Islet of Langerhans (tissue), 1 donor: ENCODE results near the gene PRSS57.

ENCODE experiments used
- FAIRE-seq: peaks from one replicate; lab custom pipeline; 2011; peaks lifted over from hg19 to GRCh38; lab: Jason Lieb, UNC

The PRSS57 gene

DNA sequence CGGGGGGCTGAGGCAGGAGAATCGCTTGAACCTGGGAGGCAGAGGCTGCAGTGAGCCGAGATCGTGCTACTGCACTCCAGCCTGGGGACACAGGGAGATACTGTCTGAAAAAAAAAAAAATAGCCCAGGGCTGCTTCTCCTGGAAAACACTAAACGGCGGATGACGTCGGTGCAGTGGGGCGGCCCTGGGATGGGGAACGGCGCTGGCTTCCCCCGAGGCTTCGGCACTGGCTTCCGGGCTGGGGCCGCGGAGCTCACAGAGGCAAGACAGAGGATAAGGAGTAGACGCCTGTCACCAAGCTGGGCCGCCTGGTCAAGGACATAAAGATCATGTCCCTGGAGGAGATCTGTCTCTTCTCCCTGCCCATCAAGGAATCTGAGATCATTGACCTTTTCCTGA, 5.0 kb downstream of the PRSS57 start:
- no peak for FAIRE-seq

DNA sequence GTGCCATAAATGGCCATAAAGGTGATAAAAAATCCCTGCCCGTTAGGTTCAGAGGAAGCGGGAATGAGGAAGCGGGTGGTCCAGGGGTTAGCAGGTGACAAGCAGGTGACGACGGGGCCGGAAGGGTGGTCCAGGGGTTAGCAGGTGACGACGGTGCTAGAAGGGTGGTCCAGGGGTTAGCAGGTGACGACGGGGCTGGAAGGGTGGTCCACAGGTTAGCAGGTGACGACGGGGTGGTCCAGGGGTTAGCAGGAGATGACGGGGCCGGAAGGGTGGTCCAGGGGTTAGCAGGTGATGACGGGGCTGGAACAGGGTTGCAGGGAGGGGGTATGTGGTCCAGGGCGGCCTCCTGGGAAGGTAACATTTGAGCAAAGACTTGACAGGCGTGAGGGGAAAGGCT, 6.3 kb downstream of the PRSS57 start:
- FAIRE-seq: no peak

DNA sequence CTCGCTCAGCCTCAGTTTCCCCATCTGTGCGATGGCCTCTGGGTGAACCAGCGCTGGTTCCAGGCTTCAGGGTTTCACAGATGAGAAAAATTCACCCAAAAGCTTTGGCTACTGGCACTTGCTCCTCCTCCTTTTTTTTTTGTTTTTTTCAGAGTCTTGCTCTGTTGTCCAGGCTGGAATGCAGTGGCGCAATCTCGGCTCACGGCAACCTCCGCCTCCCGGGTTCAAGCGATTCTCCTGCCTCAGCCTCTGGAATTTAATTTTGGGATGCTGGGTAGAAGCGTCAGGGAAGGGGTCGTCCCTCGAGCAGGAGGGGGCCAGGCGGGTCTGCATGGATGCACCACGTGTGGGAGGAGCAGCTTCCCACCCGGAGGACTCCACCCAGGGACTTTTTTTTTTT, 7.0 kb downstream of the PRSS57 start:
- FAIRE-seq: no peak

DNA sequence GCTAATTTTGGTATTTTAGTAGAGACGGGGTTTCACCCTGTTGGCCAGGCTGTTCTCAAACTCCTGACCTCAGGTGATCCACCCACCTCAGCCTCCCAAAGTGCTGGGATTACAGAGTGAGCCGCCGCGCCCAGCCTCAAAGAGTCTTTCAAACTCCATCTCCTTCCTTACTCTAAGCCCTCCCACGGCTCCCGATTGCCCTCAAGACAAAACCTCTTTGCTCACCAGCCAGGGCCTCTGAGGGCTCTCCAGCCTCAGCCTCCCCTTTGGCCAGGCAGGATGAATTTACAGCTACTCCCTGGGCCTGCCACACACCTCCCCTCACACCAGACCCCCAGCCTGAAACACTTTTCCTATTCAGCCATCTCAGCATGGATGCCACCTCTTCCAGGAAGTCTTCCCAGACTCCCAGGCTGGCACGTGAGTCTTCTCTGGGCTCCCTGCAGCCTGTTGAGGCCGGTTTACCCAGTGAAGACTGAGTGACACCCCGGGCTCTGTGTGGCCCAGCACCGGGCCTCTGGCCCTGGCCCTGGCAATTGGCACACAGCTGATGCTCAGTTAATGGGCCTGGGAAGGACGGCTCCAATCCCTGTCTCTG, 7.6 kb downstream of the PRSS57 start:
- FAIRE-seq: no peak

DNA sequence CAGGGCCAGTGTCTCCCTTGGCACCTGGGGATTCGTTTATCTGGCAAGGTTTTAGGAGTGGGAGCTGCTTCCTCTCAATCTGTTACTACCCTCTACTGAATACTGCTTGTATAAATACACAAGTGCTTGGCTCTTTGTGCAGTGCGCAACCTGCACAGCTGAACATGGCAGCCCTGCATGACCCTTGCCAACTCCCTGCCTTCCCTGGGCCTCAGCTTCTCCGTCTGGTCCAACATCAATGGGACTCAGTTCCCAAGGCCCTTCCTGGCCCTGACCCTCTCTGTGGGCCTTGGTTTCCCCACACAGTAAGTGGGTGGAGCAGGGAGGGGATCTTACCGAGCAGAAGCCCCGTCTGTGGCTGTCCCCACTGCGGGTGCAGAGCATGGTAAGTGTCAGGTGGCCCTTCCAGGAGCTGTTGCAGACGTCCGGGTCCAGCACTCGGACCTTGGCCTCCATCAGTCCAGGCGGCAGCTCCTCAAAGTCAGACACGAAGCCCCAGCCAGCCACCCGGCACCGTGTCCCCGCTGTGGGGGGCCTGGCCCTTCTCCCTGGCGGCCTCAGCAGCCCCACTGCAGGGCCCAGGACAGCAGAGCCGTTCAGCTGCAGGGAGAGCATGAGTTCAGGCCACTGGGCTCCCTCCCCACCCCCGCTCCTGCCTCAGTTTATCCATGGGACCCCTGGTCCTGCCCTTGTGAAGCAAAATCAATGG, 8.5 kb downstream of the PRSS57 start:
- no peak for FAIRE-seq

DNA sequence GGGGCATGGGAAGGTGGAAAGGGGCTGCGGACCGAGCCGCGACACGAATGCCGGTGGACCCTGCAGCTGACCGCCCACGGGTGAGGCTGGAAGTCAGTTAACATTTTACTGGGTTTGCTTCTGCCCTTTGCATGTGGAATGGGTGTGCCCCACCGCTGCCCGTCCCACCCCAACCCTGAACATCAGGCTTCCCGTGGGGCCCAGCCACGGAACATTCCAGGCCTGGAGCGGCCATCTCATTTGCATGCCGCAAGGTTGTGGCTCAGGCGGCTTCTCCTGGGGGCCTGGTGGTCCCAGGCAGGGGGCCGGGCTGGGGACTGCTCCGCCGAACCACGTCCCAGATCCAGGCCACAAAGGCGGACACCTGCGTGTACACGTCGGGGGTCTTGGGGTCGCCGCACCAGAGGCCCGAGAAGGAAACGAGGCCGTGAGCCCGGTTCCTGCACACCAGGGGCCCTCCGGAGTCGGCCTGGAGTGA, 9.8 kb downstream of the PRSS57 start:
- FAIRE-seq: no peak

DNA sequence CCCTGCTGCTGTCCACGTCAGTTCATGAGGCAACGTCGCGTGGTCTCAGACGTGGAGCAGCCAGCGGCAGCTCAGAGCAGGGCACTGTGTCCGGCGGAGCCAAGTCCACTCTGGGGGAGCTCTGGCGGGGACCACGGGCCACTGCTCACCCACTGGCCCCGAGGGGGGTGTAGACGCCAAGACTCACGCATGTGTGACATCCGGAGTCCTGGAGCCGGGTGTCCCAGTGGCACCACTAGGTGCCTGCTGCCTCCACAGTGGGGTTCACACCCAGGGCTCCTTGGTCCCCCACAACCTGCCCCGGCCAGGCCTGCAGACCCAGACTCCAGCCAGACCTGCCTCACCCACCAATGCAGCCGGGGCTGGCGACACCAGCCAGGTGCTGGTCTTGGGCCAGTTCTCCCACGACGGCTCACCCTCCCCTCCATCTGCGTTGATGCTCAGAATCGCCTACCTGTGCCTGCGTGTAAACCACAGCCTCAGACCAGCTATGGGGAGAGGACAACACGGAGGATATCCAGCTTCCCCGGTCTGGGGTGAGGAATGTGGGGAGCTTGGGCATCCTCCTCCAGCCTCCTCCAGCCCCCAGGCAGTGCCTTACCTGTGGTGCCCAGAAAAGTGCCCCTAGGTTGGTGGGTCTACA, 12.5 kb downstream of the PRSS57 start:
- no peak for FAIRE-seq

DNA sequence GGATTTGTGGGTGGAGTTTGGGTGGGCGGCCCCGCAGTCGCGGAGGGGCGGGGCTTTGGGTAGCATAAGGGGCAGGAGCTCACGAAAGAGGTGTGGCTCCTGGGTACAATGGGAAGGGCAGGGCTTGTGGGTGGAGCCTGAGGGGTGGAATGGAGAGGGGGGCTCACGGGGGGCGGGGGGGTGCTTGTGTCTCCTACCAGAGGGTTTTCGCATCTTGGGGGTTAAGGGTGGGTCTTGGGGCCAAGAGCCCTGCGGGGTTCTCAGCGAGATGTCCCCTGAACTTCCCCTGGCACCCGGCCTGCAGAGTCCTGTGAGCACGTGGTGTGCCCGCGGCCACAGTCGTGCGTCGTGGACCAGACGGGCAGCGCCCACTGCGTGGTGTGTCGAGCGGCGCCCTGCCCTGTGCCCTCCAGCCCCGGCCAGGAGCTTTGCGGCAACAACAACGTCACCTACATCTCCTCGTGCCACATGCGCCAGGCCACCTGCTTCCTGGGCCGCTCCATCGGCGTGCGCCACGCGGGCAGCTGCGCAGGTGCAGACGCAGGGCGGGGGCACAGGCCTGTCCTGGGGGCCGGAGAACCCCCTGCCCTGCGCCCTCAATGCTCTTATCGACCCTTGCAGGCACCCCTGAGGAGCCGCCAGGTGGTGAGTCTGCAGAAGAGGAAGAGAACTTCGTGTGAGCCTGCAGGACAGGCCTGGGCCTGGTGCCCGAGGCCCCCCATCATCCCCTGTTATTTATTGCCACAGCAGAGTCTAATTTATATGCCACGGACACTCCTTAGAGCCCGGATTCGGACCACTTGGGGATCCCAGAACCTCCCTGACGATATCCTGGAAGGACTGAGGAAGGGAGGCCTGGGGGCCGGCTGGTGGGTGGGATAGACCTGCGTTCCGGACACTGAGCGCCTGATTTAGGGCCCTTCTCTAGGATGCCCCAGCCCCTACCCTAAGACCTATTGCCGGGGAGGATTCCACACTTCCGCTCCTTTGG, 13.9 kb downstream of the PRSS57 start:
- FAIRE-seq: no peak

DNA sequence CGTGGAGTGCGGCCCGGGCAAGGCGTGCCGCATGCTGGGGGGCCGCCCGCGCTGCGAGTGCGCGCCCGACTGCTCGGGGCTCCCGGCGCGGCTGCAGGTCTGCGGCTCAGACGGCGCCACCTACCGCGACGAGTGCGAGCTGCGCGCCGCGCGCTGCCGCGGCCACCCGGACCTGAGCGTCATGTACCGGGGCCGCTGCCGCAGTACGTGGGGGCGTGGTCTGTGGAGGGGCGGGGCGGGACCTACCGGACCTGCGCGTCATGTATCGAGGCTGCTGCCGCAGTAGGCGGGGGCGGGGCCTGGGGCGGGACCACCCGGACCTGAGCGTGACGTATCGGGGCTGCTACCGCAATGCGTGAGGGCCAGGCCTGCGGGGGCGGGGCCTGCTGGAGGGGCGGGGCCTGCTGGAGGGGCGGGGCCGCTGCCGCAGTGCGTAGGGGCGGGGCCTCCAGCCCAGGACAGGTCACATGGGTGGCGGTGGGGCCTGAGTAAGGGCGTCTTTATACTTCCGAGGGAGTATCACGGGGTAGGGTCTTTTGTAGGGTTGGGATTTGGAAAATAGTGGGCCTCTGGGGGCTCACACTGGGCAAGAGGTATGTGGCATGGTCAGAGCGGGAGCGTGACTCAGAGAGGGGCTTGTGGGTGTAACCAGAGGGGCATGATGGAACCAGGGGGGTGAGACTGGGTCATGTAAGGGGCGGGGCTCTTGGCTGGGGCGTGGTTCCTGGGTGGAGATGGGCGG, 14.8 kb downstream of the PRSS57 start:
- no peak for FAIRE-seq

DNA sequence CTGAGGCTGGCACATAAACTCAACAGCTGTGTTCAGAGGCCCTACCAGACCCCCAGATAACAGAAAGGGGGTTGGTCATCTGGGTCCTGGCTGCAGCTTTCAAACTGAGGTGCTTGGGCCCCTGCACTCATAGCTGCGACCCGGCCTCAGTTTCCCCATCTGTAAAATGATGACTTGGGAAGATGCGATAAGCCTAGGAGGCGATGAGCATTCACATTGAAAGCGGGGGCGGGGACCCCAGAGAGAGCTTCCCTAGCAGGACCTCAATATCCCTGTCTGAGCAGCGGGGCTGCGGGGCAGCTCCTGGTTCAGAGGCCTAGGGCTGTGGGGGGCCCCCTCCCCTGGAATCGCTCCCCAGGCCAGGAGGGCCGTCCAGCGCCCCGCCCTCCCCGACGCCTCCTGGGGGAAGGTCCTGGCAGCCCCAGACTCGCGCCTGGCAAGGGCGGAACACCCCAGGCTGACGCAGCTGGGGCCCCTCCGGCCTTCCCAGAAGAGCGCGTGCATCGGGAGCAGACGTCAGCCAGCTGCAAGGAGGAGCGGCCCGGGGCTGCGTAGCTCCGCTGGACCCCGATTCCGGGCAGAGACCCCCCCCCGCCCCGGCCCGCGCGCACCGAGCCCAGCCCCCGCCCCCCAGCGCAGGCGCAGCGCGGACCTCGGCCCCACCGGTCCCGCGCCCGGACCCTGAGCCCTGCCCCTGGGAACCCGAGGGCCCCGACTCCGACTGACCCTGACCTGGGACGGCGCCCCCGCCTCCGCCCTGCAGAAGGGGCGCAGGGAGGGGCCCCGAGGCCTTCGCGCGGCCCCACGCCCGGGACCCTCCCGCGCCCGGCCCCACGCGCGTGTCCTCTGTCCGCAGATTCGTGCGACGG, 15.6 kb downstream of the PRSS57 start:
- no peak for FAIRE-seq

DNA sequence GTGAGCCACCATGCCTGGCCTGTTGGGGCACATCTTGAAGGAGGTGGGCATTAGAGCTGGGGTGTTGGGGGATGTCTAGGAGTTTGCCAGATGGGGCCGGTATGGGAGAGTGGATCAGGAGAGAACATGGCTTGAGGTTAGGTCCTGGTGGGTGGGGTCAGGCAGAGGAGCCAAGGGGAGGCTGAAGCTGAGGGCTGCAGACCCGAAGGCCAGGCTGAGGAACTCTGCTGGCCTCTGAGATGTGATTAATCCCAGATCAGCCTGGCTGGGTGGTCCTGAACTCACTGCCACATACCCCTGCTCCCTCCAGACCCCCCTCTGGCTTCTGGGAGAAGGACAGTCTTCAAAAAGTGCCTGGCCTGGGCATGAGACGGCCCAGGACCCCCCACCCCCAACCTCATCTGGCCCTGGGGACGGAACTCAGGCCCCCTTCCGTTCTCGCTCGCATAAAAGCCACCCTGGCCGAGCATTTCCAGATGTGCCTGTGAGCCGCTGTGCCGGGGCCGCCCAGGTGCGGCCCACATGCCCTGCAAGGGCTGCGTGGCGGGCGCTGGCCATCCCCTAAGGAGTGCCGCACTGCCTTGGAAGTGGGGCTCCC, 16.4 kb downstream of the PRSS57 start:
- no peak for FAIRE-seq

DNA sequence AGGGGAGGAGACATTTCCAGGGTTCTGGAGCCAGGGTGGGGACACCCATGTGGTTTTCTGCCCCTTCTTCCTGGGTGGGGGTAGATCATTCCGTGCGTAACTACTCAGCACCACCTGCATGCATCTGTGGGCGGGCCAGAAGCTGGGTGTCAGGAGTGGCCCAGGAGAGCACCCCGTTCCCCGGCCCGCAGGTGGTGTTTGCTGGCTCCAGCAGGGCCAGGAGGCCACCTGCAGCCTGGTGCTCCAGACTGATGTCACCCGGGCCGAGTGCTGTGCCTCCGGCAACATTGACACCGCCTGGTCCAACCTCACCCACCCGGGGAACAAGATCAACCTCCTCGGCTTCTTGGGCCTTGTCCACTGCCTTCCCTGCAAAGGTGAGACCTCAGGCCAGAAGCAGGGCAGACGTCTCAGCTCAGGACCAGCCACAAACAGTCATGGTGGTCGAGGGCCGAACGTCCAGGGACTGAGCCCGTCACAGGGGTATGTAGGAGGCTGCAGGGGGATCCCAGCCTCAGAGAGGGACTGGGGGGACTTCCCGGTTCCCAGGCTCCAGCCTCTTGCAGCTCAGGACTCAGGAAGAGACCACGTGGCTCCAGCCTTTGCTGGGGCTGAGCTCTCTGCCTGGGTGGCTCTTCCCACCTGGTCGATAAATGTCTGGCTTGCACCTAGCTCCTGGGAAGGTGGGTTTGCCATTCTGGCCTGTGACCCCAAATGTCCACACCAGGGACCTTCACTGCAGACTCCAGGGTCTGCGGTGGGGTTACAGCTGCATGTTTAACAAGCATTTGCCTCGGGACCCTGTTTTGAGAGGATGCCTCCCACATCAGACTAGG, 17.4 kb downstream of the PRSS57 start:
- no peak for FAIRE-seq

DNA sequence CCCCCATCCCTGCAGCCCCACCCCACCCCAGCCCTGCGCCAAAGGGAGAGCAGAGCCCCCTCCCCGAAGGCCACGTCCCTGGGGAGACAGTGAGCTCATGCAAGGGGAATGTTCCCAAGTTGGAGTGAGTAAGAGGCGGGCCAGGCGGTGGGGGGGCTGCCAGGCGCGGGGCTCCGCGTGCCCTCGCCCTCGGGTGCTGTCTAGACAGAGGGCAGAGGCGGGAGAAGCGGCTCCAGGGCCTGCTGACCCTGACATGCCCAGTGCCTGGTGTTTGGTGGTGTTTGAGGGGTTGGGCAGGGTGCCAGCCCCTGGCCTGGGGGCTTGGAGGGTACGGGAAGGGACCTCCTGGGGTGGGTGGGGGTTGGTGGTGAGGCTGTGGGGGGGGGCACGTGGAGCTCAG, 18.1 kb downstream of the PRSS57 start:
- no peak for FAIRE-seq

DNA sequence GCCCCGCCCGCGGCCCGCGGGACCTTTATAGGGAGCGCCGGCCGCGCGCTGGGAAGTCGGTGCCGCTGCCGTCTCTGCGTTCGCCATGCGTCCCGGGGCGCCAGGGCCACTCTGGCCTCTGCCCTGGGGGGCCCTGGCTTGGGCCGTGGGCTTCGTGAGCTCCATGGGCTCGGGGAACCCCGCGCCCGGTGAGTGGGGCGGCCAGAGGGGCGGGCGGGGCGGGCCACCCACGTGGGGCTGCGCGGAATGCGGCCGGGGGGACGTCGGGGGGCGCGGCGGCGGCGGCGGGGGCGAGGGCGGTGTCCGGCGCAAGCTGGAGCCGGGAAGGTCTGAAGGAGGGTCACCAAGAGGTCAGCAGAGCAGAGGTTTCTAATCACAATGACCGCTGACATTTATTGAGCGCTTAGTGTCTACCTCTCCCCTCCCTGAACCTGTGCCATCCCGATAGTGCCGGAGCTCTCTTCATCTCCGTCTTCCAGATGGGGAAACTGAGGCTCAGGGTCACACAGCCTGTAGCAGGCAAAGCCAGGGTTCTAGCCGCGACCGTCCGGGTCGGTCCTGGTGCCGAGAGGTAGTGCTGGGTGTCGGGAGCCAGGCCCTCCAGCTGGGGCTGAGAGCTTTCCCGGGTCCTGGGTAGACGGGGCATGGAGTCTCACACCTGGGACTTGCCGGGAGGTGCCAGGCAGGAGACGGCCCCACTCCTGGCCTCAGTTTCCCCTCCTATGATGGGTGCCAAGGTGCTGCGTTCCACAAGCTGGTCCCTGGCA, 18.7 kb downstream of the PRSS57 start, which contains the start of gene FSTL3:
Gene FSTL3, plus strand, starts transcription at position 54 of the 767 bp plus-strand sequence. Its CDS starts 32 bp downstream, at position 86.
- no peak for FAIRE-seq

DNA sequence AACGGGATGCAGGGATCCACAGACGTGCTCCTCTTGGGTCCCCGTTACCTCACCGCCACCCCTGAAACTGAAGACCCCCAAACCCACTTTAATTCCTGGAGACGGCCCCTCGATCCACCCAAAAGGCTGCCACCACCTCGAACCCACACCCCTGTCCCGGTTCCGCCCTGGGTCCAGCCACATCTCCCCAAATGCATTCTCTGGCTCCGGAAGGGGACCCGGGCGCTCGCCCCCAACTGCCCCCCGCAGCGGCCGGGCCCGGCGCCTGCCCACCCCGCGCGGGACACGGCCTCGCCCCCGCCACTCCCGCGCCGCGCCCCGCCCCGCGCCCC, 19.3 kb downstream of the PRSS57 start:
- no peak for FAIRE-seq

DNA sequence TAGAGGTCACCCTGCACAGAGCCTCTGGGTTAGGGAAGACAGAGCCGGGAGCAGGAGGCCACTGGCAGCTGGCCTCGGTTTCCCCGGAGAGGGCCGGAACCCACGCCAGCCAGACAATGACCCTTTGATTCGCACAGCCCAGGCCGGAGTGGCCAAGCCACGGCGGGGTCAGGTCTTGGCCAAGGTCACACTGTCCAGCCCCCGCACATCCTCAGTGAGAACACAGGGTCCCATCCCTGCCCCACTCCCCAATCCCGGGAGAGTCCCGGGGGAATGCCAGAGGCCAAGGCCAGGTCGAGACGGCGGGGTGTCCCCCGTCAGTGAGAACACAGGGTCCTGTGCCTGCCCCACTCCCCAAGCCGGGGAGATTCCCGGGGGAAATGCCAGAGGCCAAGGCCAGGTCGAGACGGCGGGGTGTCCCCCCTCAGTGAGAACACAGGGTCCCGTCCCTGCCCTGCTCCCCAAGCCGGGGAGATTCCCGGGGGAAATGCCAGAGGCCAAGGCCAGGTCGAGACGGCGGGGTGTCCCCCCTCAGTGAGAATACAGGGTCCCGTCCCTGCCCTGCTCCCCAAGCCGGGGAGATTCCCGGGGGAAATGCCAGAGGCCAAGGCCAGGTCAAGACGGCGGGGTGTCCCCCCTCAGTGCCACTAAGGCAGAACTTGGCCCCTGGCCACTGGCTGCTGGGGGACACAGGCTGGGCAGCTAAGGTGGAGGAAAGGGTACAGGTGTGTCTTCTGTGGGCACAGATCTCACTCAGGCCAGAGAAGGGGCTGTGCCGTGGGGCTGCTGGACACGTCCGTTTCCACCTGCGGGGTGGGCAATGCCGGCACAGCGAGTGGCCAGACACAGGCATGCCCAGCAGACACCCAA, 20.7 kb downstream of the PRSS57 start:
- no peak for FAIRE-seq

DNA sequence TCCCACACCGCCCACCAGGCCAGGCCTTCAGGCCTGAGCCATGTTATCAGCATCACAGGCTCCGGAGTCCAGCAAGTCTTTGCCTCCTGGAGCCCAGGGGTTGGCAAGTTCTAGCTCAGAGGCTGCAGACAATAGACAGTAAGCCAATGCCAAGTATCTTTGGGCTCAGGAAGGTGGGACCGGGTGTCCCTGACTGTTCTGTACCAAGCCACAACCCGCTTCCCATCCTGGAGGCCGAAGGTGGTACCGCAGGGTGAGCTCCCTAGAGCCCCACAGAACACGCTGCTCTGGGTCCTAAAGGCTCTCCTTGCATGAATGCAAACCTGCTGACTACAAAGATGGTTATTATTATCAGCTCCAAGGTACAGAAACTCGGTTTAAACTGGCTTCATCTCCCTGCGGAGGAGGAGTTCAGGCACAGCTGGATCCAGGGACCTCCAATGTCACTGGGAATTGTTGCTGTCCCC, 24.6 kb downstream of the PRSS57 start:
- FAIRE-seq: no peak
